Measurements from ENCODE around the gene PIK3R6. TPM values are rescaled to one million over a fixed set of nuclear protein-coding genes. Genes with fewer than 3 reads are reported as not detected.
"Not testable (repeated sequence)": the region's sequence is repeated elsewhere in the genome, so short reads cannot be mapped to it uniquely, and the experiment has no call there.

PIK3R6 gene
- total RNA-seq, 1 donor from 2014 or later, result 2.5 TPM

DNA sequence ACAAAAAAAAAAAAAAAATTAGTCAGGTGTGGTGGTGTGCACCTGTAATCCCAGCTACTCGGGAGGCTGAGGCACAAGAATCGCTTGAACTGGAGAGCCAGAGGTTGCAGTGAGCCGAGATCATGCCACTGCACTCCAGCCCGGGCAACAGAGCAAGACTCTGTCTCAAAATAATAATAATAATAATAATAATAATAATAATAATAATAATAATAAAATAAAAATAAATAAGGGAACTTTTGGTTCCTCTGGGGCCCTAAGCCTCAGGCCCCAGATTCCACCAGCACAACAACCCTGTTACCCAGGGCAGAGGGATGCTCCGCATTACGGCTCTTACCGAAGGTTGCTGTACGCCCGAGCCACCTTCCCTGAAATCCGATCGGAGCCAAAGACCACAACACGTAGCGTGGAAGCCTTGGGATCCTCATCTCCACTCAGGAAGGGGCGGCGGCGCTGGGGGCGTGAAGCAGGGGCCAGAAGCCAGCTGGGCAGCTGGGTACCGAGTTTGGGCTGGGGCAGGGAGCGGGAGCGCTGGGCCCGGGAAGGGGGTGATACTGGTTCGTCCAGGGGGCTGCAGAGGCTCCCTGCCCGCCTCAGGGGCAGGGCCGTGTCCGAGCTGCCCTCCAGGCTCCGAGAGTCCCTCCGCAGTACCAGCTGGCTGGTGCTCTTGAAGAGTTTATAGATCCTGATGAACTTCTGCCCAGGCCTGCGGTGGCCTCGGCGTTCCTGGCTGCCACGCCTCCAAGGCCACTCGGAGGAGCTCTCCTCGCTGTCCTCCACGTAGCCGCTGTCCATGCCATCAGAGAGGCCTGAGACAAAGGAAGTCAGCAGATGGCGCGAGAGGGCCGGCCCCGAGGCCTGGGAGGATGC is 20.6 kb upstream of the PIK3R6 start:
- no peak for DNase-seq
- ATAC-seq, result no peak
- Histone ChIP-seq H3K27ac (no peak overlapping the region), H3K4me3 (no peak overlapping the region), H3K27me3 (ENCODE audit: low read depth) (no peaks in the 10 kb centered on the region), H3K36me3 (peaks cover 44% of the 10 kb centered on the region), H3K4me1 (no peaks in the 10 kb centered on the region), H3K9me3 (no peaks in the 10 kb centered on the region)
- TF ChIP-seq, protein P1, sequence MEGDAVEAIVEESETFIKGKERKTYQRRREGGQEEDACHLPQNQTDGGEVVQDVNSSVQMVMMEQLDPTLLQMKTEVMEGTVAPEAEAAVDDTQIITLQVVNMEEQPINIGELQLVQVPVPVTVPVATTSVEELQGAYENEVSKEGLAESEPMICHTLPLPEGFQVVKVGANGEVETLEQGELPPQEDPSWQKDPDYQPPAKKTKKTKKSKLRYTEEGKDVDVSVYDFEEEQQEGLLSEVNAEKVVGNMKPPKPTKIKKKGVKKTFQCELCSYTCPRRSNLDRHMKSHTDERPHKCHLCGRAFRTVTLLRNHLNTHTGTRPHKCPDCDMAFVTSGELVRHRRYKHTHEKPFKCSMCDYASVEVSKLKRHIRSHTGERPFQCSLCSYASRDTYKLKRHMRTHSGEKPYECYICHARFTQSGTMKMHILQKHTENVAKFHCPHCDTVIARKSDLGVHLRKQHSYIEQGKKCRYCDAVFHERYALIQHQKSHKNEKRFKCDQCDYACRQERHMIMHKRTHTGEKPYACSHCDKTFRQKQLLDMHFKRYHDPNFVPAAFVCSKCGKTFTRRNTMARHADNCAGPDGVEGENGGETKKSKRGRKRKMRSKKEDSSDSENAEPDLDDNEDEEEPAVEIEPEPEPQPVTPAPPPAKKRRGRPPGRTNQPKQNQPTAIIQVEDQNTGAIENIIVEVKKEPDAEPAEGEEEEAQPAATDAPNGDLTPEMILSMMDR (IDR thresholded peaks at IDR 0.05), result peak; percentile 15
- intact Hi-C loops (cut with DNase I), result no loop called here

DNA sequence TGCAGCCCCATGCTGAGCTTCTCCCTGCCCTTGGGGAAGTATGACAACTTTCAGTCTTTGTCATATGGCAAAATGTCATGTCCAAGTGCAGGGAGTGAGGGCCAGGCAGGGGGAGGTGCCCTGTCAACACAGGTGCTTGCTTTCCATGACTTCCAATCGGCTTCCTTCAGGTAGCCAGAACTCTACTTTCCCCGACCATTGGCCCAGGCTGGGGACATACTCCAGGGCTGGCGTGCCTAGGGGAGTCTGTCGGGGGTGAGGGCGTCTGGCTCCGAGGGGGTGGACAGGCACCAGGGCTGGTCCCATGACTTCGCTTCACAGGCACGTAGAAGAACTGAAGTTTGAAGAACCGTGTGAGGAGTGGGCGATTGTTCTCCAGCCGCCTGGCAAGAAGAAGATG is 19.8 kb upstream of the PIK3R6 start:
- intact Hi-C loops (cut with DNase I), result no loop called here
- Histone ChIP-seq H3K9me3 (no peaks in the 10 kb centered on the region), H3K4me3 (no peak overlapping the region), H3K36me3 (peaks cover 44% of the 10 kb centered on the region), H3K4me1 (no peaks in the 10 kb centered on the region), H3K27me3 (ENCODE audit: low read depth) (no peaks in the 10 kb centered on the region), H3K27ac (no peak overlapping the region)
- TF ChIP-seq, protein P1 (IDR thresholded peaks at IDR 0.05), result no peak
- no peak for ATAC-seq
- DNase-seq, result no peak

DNA sequence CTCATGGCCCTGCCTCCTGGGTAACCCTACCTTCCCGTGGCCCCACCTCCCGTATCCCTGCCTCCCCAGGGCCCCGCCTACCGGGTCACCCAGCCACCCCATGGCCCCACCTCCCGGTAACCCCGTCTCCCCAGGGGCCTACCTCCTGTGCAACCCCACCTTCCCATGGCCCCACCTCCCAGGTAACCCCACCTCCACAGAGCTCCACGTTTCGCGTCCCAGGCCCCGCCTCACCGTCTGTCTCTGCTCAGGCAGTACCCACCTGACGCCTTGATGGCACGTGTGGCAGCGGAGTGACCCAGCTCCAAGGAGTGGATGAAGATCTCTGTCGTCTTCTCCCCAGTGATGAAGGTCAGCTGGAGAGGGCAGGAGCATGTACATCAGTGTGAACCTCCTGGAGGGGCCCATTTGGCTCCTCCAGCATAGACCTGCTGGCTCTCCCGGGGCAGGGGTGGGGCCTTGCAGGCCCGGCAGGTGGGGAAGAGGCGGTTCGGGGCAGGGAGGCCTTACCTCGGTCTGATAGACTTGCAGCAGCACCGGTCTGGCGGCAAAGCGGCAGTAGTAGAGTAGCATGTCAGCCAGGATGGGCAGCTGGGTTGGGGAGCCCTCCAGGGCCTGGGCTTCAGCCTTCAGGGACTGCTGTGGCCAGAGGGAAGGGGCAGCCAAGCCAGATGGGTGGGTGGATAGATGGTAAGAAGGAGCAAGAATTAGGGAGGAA is 18.7 kb upstream of the PIK3R6 start:
- Histone ChIP-seq H3K9me3 (no peaks in the 10 kb centered on the region), H3K4me3 (no peak overlapping the region), H3K4me1 (no peaks in the 10 kb centered on the region), H3K27ac (no peak overlapping the region), H3K36me3 (peaks cover 49% of the 10 kb centered on the region), H3K27me3 (ENCODE audit: low read depth) (no peaks in the 10 kb centered on the region)
- intact Hi-C loops (cut with DNase I), result no loop called here
- ATAC-seq (no peak), DNase-seq (peak; percentile 49)
- TF ChIP-seq, protein P1 (IDR thresholded peaks at IDR 0.05), result no peak

DNA sequence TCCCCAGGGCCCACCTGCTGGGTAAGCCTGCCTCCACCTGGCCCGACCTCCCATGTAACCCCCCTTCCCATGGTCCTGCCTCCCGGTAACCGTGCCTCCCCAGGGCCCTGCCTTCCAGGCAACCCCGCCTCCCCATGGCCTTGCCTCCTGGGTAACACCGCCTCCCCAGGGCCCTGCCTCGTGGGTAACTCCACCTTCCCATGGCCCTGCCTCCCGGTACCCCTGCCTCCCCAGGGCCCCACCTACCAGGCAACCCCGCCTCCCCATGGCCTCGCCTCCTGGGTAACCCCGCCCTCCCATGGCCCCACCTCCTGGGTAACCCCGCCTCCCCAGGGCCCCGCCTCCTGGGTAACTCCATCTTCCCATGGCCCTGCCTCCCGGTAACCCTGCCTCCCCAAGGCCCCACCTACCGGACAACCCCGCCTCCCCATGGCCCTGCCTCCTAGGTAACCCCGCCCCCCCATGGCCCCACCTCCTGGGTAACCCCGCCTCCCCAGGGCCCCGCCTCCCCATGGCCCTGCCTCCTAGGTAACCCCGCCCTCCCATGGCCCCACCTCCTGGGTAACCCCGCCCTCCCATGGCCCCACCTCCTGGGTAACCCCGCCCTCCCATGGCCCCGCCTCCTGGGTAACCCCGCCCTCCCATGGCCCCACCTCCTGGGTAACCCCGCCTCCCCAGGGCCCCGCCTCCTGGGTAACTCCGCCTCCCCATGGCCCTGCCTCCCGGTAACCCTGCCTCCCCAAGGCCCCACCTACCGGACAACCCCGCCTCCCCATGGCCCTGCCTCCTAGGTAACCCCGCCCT is 17.9 kb upstream of the PIK3R6 start:
- H3K27me3 ChIP-seq (ENCODE audit: low read depth); ATAC-seq; H3K4me3 ChIP-seq; intact Hi-C loops (cut with DNase I); H3K9me3 ChIP-seq; H3K4me1 ChIP-seq; H3K27ac ChIP-seq: not testable (repeated sequence)
- DNase-seq, result peak; percentile 46
- peaks cover 47% of the 10 kb centered on the region for H3K36me3 ChIP-seq

DNA sequence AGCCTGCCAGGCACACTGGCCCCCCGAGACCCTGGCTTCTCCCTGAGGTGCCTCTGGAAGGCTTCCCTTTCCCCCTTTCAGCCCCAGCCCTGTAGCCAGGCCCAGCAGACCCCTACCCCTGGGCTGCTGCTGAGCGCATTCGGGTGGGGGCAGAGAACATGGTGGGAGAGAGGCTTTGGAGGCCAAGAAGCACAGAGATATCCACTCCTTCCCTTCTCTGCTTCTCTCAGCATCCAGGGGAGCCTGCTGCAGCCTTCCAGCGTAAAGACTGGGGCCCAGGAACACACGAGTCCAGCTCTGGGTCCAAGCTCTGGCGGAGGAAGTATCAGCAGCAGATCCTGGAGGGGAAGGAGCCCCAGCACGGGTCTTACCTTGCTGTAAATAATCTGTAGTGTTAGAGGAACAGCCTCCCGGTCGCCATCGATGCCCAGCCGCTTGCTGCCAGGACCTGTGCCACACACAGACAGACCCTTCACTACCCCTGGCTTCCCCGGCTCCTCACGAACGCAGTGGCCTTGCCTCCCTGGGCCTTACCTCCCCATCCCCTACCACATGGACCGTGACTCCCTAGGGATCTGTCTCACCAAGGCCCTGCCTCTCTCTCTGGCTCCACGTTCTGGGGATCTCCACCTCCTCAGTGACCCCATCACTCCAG is 17.0 kb upstream of the PIK3R6 start:
- DNase-seq, result no peak
- H3K27me3 ChIP-seq (ENCODE audit: low read depth), result no peaks in the 10 kb centered on the region
- H3K36me3 ChIP-seq, result peaks cover 50% of the 10 kb centered on the region
- H3K9me3 ChIP-seq, result no peaks in the 10 kb centered on the region
- TF ChIP-seq, protein P1 (IDR thresholded peaks at IDR 0.05), result no peak
- H3K27ac ChIP-seq, result no peak overlapping the region
- no peak for ATAC-seq
- intact Hi-C loops (cut with DNase I), result no loop called here
- no peaks in the 10 kb centered on the region for H3K4me1 ChIP-seq
- no peak overlapping the region for H3K4me3 ChIP-seq

All from lower lobe of right lung (tissue), 2 donors.